OCI-LY7 (cell line): Measurements from ENCODE around the gene TAGLN2. TPM values are rescaled to one million over a fixed set of nuclear protein-coding genes. Genes with fewer than 3 reads are reported as not detected.
A peak's percentile ranks its signal among the peaks of the same experiment; 100 is the strongest.

Source experiments
- BruUV-seq: library from RNA; stranded (reverse); fragments of 400-500 nt; replicated peaks from 2 replicates; lab custom pipeline; 2021; lab: Mats Ljungman, UMichigan
- CTCF ChIA-PET: fragments of 300-600 bp; sonication (Branson Sonifier 250); formaldehyde crosslinking; loops from one replicate; lab custom pipeline; 2022; ENCODE audit warnings: antibody characterized with exemption; ENCODE audit not compliant: unreplicated experiment; lab: Charles Lee
- POLR2A ChIA-PET: fragments of 300-600 bp; sonication (Branson Sonifier 250); formaldehyde crosslinking; loops from one replicate; lab custom pipeline; 2022; ENCODE audit warnings: antibody characterized with exemption; lab: Charles Lee
- DNase-seq: peaks from one replicate; pipeline ENCODE4 v3.0.0-alpha.2; 2015; ENCODE audit warnings: low spot score
- H2AFZ ChIP-seq: fragments of 200-600 bp; sonication (generic), shearing (Covaris generic); 2 replicates; pipeline ENCODE4 v1.6.1; 2014; ENCODE audit warnings: mild to moderate bottlenecking, antibody characterized with exemption, low read length, moderate library complexity
- H3K27ac ChIP-seq: fragments of 200-600 bp; sonication (generic); 2 replicates; pipeline ENCODE4 v1.5.1; 2014; ENCODE audit warnings: mixed run types, low read depth, mild to moderate bottlenecking, moderate library complexity, low read length, inconsistent platforms; ENCODE audit not compliant: poor library complexity, severe bottlenecking
- H3K36me3 ChIP-seq: fragments of 200-600 bp; sonication (generic); 2 replicates; pipeline ENCODE4 v1.6.1; 2014; ENCODE audit warnings: mild to moderate bottlenecking, antibody characterized with exemption, low read length, moderate library complexity, mixed read lengths; ENCODE audit not compliant: insufficient read depth
- H3K4me1 ChIP-seq: fragments of 200-600 bp; sonication (generic); 2 replicates; pipeline ENCODE4 v1.5.1; 2014; ENCODE audit warnings: mild to moderate bottlenecking, low read length; ENCODE audit not compliant: insufficient read depth, poor library complexity, severe bottlenecking
- H3K4me2 ChIP-seq: fragments of 200-600 bp; sonication (generic); 2 replicates; pipeline ENCODE4 v1.6.1; 2014; ENCODE audit warnings: mild to moderate bottlenecking, low read length
- H3K4me3 ChIP-seq: fragments of 200-600 bp; sonication (generic); 2 replicates; pipeline ENCODE4 v1.5.1; 2014; ENCODE audit warnings: mild to moderate bottlenecking, low read depth, low read length; ENCODE audit not compliant: poor library complexity, severe bottlenecking
- H3K79me2 ChIP-seq: fragments of 200-600 bp; sonication (generic); 2 replicates; pipeline ENCODE4 v1.6.1; 2016; ENCODE audit warnings: low read depth, mild to moderate bottlenecking, low read length, moderate library complexity, mixed read lengths; ENCODE audit not compliant: insufficient read depth
- H3K9me2 ChIP-seq: fragments of 200-600 bp; sonication (generic); 2 replicates; pipeline ENCODE4 v1.6.1; 2016; ENCODE audit warnings: mild to moderate bottlenecking, low read length, mixed read lengths; ENCODE audit not compliant: insufficient read depth
- H3K9me3 ChIP-seq: fragments of 200-600 bp; sonication (generic); 2 replicates; pipeline ENCODE4 v1.6.1; 2014; ENCODE audit warnings: mild to moderate bottlenecking, mixed run types, low read length, mixed read lengths
- H4K20me1 ChIP-seq: fragments of 200-600 bp; sonication (generic); 2 replicates; pipeline ENCODE4 v1.6.1; 2014; ENCODE audit warnings: mild to moderate bottlenecking, antibody characterized with exemption, low read length, moderate library complexity, mixed read lengths; ENCODE audit not compliant: insufficient read depth
- EZH2phosphoT487 ChIP-seq: fragments of 200-600 bp; sonication (generic); IDR thresholded peaks from 2 replicates; pipeline ENCODE4 v1.6.1; 2018; ENCODE audit warnings: low read depth, borderline replicate concordance, mild to moderate bottlenecking, mixed run types, antibody characterized with exemption, low read length, moderate library complexity, mixed read lengths
- intact Hi-C: fragments of 100-400 bp; cut with micrococcal nuclease; formaldehyde crosslinking; loops from one replicate; pipeline ENCODE4 v1.10.0; 2022; ENCODE audit not compliant: unreplicated experiment
- total RNA-seq, 2 experiments: library from RNA; depleted of rRNA in 1 of 2; stranded (reverse); fragments of >200 nt in 1 of 2; shearing (Covaris generic) in 1 of 2; gene quantifications; 2 replicates each; pipeline ENCODE4 v1.2.3, GENCODE V29; 2014 to 2022
- TF ChIP-seq, protein P1 (sequence below): fragments of 200-600 bp; sonication (generic); conservative IDR thresholded peaks from 2 replicates; pipeline ENCODE4 v1.5.1; 2014; ENCODE audit warnings: mild to moderate bottlenecking, antibody characterized with exemption, low read length, moderate library complexity, mixed read lengths

Gene TAGLN2
- total RNA-seq, 2 experiments from 2014 or later = 193 to 215 TPM

DNA sequence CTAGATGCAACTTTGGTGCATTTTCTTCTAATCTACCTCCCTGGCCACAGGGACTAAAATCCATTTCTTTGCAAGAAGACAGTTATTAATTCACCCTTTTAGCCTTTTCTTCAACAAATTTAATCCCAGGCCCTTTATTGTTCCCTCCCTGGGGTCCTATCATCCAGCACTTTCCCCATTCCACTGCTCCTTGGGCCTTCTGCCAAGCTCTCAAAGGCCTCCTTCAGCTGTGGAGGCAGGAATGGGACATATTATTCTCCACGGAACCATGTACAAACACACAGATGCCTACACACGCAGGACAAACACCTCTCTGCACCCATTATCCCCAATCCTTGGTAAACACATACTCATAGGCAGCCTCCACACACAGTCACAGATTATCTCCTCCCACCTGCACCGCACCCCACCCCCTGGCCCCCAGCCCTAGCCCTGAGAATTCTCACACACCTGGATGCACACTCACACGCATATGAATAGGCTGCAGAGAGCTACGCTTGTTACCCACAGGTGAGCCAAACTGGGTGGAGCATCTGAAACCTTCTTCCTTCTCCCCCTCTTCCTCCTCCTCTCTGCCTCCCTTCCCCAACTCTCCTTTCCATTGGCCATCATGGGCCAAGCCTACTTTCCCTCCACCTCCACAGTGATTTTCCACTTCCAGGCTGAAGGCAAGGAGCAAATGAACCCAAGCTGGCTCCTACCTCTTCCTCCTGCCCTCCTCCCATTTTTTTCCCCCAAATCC, 11.7 kb downstream of the TAGLN2 start:
- intact Hi-C loops = no loop called here
- H3K79me2 ChIP-seq = no peaks in the 10 kb centered on the region
- no peak for TF ChIP-seq EZH2phosphoT487
- TF ChIP-seq, protein P1, sequence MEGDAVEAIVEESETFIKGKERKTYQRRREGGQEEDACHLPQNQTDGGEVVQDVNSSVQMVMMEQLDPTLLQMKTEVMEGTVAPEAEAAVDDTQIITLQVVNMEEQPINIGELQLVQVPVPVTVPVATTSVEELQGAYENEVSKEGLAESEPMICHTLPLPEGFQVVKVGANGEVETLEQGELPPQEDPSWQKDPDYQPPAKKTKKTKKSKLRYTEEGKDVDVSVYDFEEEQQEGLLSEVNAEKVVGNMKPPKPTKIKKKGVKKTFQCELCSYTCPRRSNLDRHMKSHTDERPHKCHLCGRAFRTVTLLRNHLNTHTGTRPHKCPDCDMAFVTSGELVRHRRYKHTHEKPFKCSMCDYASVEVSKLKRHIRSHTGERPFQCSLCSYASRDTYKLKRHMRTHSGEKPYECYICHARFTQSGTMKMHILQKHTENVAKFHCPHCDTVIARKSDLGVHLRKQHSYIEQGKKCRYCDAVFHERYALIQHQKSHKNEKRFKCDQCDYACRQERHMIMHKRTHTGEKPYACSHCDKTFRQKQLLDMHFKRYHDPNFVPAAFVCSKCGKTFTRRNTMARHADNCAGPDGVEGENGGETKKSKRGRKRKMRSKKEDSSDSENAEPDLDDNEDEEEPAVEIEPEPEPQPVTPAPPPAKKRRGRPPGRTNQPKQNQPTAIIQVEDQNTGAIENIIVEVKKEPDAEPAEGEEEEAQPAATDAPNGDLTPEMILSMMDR = no peak
- H2AFZ ChIP-seq = no peak overlapping the region
- CTCF ChIA-PET = no interaction called here
- no peak overlapping the region for H3K4me3 ChIP-seq
- no peaks in the 10 kb centered on the region for H3K9me2 ChIP-seq
- no peaks in the 10 kb centered on the region for H3K9me3 ChIP-seq
- no peak overlapping the region for H3K27ac ChIP-seq
- DNase-seq = no peak
- POLR2A ChIA-PET = no interaction called here
- H3K4me2 ChIP-seq = no peak overlapping the region
- no TSS peak for BruUV-seq
- H3K4me1 ChIP-seq = peaks cover 21% of the 10 kb centered on the region
- no peaks in the 10 kb centered on the region for H4K20me1 ChIP-seq
- H3K36me3 ChIP-seq = peaks cover 24% of the 10 kb centered on the region

DNA sequence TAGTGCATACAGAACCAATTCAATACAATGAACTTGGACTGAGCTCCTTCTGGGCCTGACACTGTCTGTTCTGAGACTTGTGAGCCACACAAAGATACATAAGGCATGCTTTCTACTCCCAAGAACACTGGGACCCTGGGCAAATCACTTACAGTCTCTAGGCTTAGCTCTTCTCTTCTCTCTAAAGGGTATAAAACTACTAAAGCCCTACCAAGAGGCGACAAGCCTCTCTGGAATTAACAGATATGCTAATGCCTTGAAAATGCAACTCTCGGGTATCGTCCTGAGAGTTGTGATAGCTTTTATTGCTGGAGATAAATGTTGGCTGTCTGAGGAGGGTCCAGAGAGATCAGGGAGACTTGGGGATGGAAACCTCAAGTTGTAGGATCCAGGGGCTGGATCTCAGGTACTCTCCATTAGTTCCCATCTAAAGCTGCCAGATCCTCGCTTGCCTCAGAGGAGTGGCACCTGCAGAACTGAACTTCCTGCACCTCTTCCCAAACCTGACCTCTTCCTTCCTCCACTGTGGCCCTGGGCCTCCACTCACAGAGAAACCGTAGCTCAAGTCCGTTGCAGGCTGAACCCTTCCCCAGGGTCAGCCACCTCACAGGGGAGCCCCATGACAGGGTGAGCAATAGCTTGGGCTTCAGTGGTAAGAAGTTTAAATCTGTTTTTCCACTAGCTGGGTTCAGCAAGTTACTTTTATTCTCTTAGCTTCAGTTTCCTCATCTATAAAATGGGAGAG, 13.8 kb downstream of the TAGLN2 start:
- no TSS peak for BruUV-seq
- Histone ChIP-seq H3K4me3 (no peak overlapping the region), H3K27ac (no peak overlapping the region), H2AFZ (peak overlapping the region; percentile 71; the same call in 1 of the 2 replicates), H3K9me3 (no peaks in the 10 kb centered on the region), H3K4me2 (peak overlapping the region; percentile 3; the same call in 1 of the 2 replicates), H3K36me3 (peaks cover 7% of the 10 kb centered on the region; the same call in 1 of the 2 replicates), H3K4me1 (peaks cover 21% of the 10 kb centered on the region), H3K9me2 (no peaks in the 10 kb centered on the region), H3K79me2 (no peaks in the 10 kb centered on the region), H4K20me1 (no peaks in the 10 kb centered on the region)
- ChIA-PET CTCF (interaction anchor here (0.6 kb wide), 1 partner anchor 46 kb away, joined by 3 read pairs; no protein-coding TSS in a partner anchor), POLR2A (interaction anchor here (0.7 to 1.5 kb wide), 3 partner anchors 11 to 35 kb away, joined by 3 read pairs; no protein-coding TSS in a partner anchor)
- no peak for DNase-seq
- intact Hi-C loops = no loop called here
- TF ChIP-seq, protein P1 = no peak
- TF ChIP-seq EZH2phosphoT487 = no peak
